ENCODE data around the gene WNT7A. TPM values are rescaled to one million over a fixed set of nuclear protein-coding genes. Genes with fewer than 3 reads are reported as not detected.
"Not testable (repeated sequence)": the region's sequence is repeated elsewhere in the genome, so short reads cannot be mapped to it uniquely, and the experiment has no call there.

Gene WNT7A
- under 1 TPM in 1 of 2 donors, not detected in 1; 0.13 TPM for total RNA-seq
- 4.3 TPM for polyA plus RNA-seq (2013, experiment 1 of 2)
- 4.1 TPM for polyA plus RNA-seq (2013, experiment 2 of 2)
- long read RNA-seq, experiment 1, result 0 reads
- long read RNA-seq, experiment 2, result 0 reads
- long read RNA-seq, experiment 3, result 0 reads
- long read RNA-seq, experiment 4, result 0 reads

GRCh38 chr3:13879946-13880810, at the start of gene WNT7A:
WNT7A (minus strand) TSS chr3:13880071; CDS start chr3:13879816, 255 bp downstream.
- Mint-ChIP-seq H3K36me3 (ENCODE audit: low read depth) (no peaks in the 10 kb centered on the region), H3K27ac (no peak within 1 kb of the TSS), H3K27me3 (ENCODE audit: insufficient read depth) (peaks cover 92% of the 10 kb centered on the region), H3K9me3 (peaks cover 2% of the 10 kb centered on the region), H3K4me1 (peaks cover 2% of the 10 kb centered on the region), H3K4me3 (peak within 1 kb of the TSS; percentile 47)
- Histone ChIP-seq H3K27ac (ENCODE audit: low read depth, low read length) (no peak within 1 kb of the TSS), H3K9ac (ENCODE audit: extremely low read depth, low read length, poor library complexity, severe bottlenecking) (no peak within 1 kb of the TSS), H3K27me3 (ENCODE audit: control insufficient read depth, insufficient read depth, low read length, poor library complexity, severe bottlenecking) (peaks cover 99% of the 10 kb centered on the region), H3K36me3 (ENCODE audit: control insufficient read depth, insufficient read depth, low read length) (no peaks in the 10 kb centered on the region), H3K9me3 (ENCODE audit: control insufficient read depth, low read length) (no peaks in the 10 kb centered on the region), H3K4me1 (ENCODE audit: control insufficient read depth, insufficient read depth, low read length) (no peaks in the 10 kb centered on the region), H3K4me3 (ENCODE audit: low read length) (peak within 1 kb of the TSS; percentile 62)
- WGBS, 2 experiments (ENCODE audit: insufficient coverage in 1 of 2, insufficient read length in 1 of 2), result 0 to 1% methylated on average over 3 to 72 of the region's 90 CpGs
- TF ChIP-seq, protein P1, sequence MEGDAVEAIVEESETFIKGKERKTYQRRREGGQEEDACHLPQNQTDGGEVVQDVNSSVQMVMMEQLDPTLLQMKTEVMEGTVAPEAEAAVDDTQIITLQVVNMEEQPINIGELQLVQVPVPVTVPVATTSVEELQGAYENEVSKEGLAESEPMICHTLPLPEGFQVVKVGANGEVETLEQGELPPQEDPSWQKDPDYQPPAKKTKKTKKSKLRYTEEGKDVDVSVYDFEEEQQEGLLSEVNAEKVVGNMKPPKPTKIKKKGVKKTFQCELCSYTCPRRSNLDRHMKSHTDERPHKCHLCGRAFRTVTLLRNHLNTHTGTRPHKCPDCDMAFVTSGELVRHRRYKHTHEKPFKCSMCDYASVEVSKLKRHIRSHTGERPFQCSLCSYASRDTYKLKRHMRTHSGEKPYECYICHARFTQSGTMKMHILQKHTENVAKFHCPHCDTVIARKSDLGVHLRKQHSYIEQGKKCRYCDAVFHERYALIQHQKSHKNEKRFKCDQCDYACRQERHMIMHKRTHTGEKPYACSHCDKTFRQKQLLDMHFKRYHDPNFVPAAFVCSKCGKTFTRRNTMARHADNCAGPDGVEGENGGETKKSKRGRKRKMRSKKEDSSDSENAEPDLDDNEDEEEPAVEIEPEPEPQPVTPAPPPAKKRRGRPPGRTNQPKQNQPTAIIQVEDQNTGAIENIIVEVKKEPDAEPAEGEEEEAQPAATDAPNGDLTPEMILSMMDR (conservative IDR thresholded peaks at IDR 0.05), result peak; percentile 91
- DNase-seq, result peak; percentile 85

DNA sequence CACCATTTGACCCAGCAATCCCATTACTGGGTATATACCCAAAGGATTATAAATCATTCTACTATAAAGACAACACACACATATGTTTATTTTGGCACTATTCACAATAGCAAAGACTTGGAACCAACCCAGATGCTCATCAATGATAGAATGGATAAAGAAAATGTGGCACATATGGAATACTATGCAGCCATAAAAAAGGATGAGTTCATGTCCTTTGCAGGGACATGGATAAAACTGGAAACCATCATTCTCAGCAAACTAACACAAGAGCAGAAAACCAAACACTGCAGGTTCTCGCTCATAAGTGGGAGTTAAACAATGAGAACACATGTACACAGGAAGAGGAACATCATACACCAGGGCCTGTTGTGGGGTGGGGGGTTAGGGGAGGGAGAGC, 48.9 kb upstream of the WNT7A start:
- not testable (repeated sequence) for H3K36me3 ChIP-seq (ENCODE audit: control insufficient read depth, insufficient read depth, low read length); DNase-seq; H3K27ac ChIP-seq (ENCODE audit: low read depth, low read length); H3K9ac ChIP-seq (ENCODE audit: extremely low read depth, low read length, poor library complexity, severe bottlenecking); H3K4me3 ChIP-seq (ENCODE audit: low read length); H3K4me1 ChIP-seq (ENCODE audit: control insufficient read depth, insufficient read depth, low read length); H3K27me3 ChIP-seq (ENCODE audit: control insufficient read depth, insufficient read depth, low read length, poor library complexity, severe bottlenecking); H3K36me3 Mint-ChIP-seq (ENCODE audit: low read depth); H3K4me1 Mint-ChIP-seq; H3K27ac Mint-ChIP-seq; H3K4me3 Mint-ChIP-seq
- H3K9me3 ChIP-seq (ENCODE audit: control insufficient read depth, low read length), result peaks cover 34% of the 10 kb centered on the region
- H3K27me3 Mint-ChIP-seq (ENCODE audit: insufficient read depth), result peaks cover 43% of the 10 kb centered on the region
- peaks cover 56% of the 10 kb centered on the region for H3K9me3 Mint-ChIP-seq
- WGBS, 2 experiments (ENCODE audit: insufficient coverage in 1 of 2, insufficient read length in 1 of 2), result 90% methylated on average over 1 of the region's 1 CpG; no CpG with 5 or more reads in 1 of the 2 experiments

DNA sequence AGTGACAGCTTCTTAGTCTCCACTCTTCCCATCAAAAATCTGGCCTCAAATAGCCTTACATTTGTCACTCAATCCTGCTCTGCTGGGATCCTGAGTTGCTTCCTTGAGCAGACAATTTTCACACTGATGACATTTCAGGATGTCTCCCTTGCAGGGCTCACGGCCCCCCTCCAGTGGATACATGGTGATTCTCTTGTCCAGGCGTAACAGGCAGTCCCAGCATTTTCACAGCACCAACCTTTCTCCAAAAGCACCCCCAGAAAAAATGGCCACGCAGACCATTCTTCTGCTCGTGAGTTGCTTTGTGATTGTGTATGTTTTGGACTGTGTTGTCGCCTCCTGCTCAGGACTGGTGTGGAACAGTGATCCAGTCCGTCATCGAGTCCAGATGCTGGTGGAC, 47.4 kb upstream of the WNT7A start:
- H3K9me3 Mint-ChIP-seq, result peaks cover 54% of the 10 kb centered on the region
- DNase-seq, result peak; percentile 62
- H3K4me3 ChIP-seq (ENCODE audit: low read length), result no peak overlapping the region

More for the DNA sequence above, 47.4 kb upstream of the WNT7A start:
- Histone ChIP-seq H3K9me3 (ENCODE audit: control insufficient read depth, low read length) (peaks cover 47% of the 10 kb centered on the region), H3K27me3 (ENCODE audit: control insufficient read depth, insufficient read depth, low read length, poor library complexity, severe bottlenecking) (no peaks in the 10 kb centered on the region), H3K4me1 (ENCODE audit: control insufficient read depth, insufficient read depth, low read length) (no peaks in the 10 kb centered on the region), H3K9ac (ENCODE audit: extremely low read depth, low read length, poor library complexity, severe bottlenecking) (no peak overlapping the region), H3K36me3 (ENCODE audit: control insufficient read depth, insufficient read depth, low read length) (no peaks in the 10 kb centered on the region), H3K27ac (ENCODE audit: low read depth, low read length) (no peak overlapping the region)
- Mint-ChIP-seq H3K4me1 (peaks cover 3% of the 10 kb centered on the region), H3K4me3 (no peak overlapping the region), H3K36me3 (ENCODE audit: low read depth) (no peaks in the 10 kb centered on the region), H3K27ac (no peak overlapping the region), H3K27me3 (ENCODE audit: insufficient read depth) (peaks cover 33% of the 10 kb centered on the region)
- WGBS, 2 experiments (ENCODE audit: insufficient coverage in 1 of 2, insufficient read length in 1 of 2), result 86 to 100% methylated on average over 3 to 7 of the region's 7 CpGs
- TF ChIP-seq, protein P1 (conservative IDR thresholded peaks at IDR 0.05), result peak; percentile 61
